GM12864 (cell line): Measurements from ENCODE around the gene CFAP70.

ENCODE experiments used
- DNase-seq: peaks from one replicate; pipeline ENCODE4 v3.0.0-alpha.2; 2011; ENCODE audit warnings: low read depth
- H3K4me3 ChIP-seq: 2 replicates; pipeline ENCODE4 v1.5.1; 2011; ENCODE audit warnings: mild to moderate bottlenecking, low read depth, low read length, control low read depth
- CTCF ChIP-seq: IDR thresholded peaks from 2 replicates; pipeline ENCODE4 v1.5.1; 2011; ENCODE audit warnings: low read depth, mild to moderate bottlenecking, moderate library complexity, low read length, control low read depth, inconsistent platforms; ENCODE audit errors: missing control alignments

CFAP70 gene

GRCh38 chr10:73205081-73205480, 153.6 kb downstream of the CFAP70 start:
- no peak for TF ChIP-seq CTCF
- no peak overlapping the region for H3K4me3 ChIP-seq
- DNase-seq, result no peak
